HG02571 (cell line): ENCODE data around the gene DNAL1.
"Not testable (repeated sequence)": the region's sequence is repeated elsewhere in the genome, so short reads cannot be mapped to it uniquely, and the experiment has no call there.

Experiments used
- ATAC-seq: cut with Tn5 transposase; IDR thresholded peaks from one replicate; pipeline ENCODE4 v1.9.1; 2021; ENCODE audit warnings: mild to moderate bottlenecking, moderate library complexity; ENCODE audit not compliant: unreplicated experiment

The DNAL1 gene

GRCh38 chr14:73696466-73697400 lies 51.9 kb downstream of the DNAL1 start:
- peak; percentile 64 for ATAC-seq

GRCh38 chr14:73700325-73700724 lies 55.5 kb downstream of the DNAL1 start:
- ATAC-seq = no peak

GRCh38 chr14:73708076-73708475 lies 63.3 kb downstream of the DNAL1 start:
- not testable (repeated sequence) for ATAC-seq

- ATAC-seq = no peak
Observed at GRCh38 chr14:73709904-73710469, 65.2 kb downstream of the DNAL1 start.

GRCh38 chr14:73710737-73711136 lies 66.0 kb downstream of the DNAL1 start:
- no peak for ATAC-seq

GRCh38 chr14:73712071-73712506 lies 67.3 kb downstream of the DNAL1 start:
- no peak for ATAC-seq

GRCh38 chr14:73712540-73713180 lies 67.9 kb downstream of the DNAL1 start:
- peak; percentile 33 for ATAC-seq

GRCh38 chr14:73713206-73713802 lies 68.5 kb downstream of the DNAL1 start:
- no peak for ATAC-seq

- ATAC-seq = peak; percentile 61
Observed at GRCh38 chr14:73713803-73714655, 69.2 kb downstream of the DNAL1 start, which contains the start of gene PNMA1. Gene PNMA1, minus strand, starts transcription at chr14:73714384. Its CDS starts 745 bp downstream, at chr14:73713639.

- ATAC-seq = no peak
Observed at GRCh38 chr14:73714656-73715081, 69.9 kb downstream of the DNAL1 start.

- ATAC-seq = no peak
Observed at GRCh38 chr14:73715707-73716106, 70.9 kb downstream of the DNAL1 start.

GRCh38 chr14:73717266-73717665 lies 72.5 kb downstream of the DNAL1 start:
- ATAC-seq = no peak

GRCh38 chr14:73717711-73718417 lies 73.1 kb downstream of the DNAL1 start:
- no peak for ATAC-seq

- no peak for ATAC-seq
Observed at GRCh38 chr14:73718418-73719251, 73.8 kb downstream of the DNAL1 start.

- ATAC-seq = no peak
Observed at GRCh38 chr14:73719361-73719760, 74.6 kb downstream of the DNAL1 start.

- no peak for ATAC-seq
Observed at GRCh38 chr14:73719791-73720190, 75.0 kb downstream of the DNAL1 start.

GRCh38 chr14:73720636-73721035 lies 75.8 kb downstream of the DNAL1 start:
- no peak for ATAC-seq

- no peak for ATAC-seq
Observed at GRCh38 chr14:73721101-73721821, 76.5 kb downstream of the DNAL1 start.
